B cell (primary cell): ENCODE data around the gene CLIC6. TPM values are rescaled to one million over a fixed set of nuclear protein-coding genes. Genes with fewer than 3 reads are reported as not detected.

Experiments used
- ATAC-seq: fragments of 200-7000 bp; cut with Tn5 transposase; one replicate; pipeline ENCODE4 v1.10.0; 2021; ENCODE audit warnings: low read depth, mild to moderate bottlenecking, moderate number of reproducible peaks, moderate library complexity
- CTCF ChIA-PET: fragments of 350-600 bp; sonication (Branson Sonifier 250); formaldehyde crosslinking; loops from one replicate; lab custom pipeline; 2021; ENCODE audit warnings: antibody characterized with exemption, inconsistent platforms; lab: Charles Lee
- POLR2A ChIA-PET: fragments of 350-600 bp; sonication (Branson Sonifier 250); formaldehyde crosslinking; loops from one replicate; lab custom pipeline; 2021; ENCODE audit warnings: antibody characterized with exemption; lab: Charles Lee
- DNase-seq: peaks from one replicate; pipeline ENCODE4 v3.0.0; 2013
- H2AFZ ChIP-seq: 2 replicates; pipeline ENCODE4 v1.6.1; 2012; ENCODE audit warnings: mild to moderate bottlenecking, low read depth, low read length; ENCODE audit not compliant: insufficient read depth, poor library complexity, severe bottlenecking
- H3K27ac ChIP-seq, 2 donors: 1 replicate in 1 of 2; 2 replicates in 1 of 2; pipeline ENCODE4 v1.5.1; 2012 to 2013; ENCODE audit warnings: low read length in 2 of 2, mild to moderate bottlenecking in 2 of 2, moderate library complexity in 1 of 2
- H3K27me3 ChIP-seq, 4 experiments: fragments of 200-600 bp in 1 of 4; sonication (generic) in 1 of 4; replicated peaks in 1 of 4; 1 replicate in 2 of 4; 2 replicates in 2 of 4; pipeline versions ENCODE4 v1.6.1 to v1.7.0; 2013 to 2016; ENCODE audit warnings: low read length in 3 of 4, mild to moderate bottlenecking in 2 of 4, mixed read lengths in 1 of 4, moderate library complexity in 1 of 4; ENCODE audit not compliant: insufficient read depth in 4 of 4, control insufficient read depth in 3 of 4; ENCODE audit errors: control extremely low read depth in 1 of 4
- H3K36me3 ChIP-seq, 2 experiments: replicated peaks in 1 of 2; 1 replicate in 1 of 2; 2 replicates in 1 of 2; pipeline versions ENCODE4 v1.6.1 to v1.7.1; 2013; ENCODE audit warnings: low read length in 1 of 2; ENCODE audit not compliant: insufficient read depth in 2 of 2, control insufficient read depth in 1 of 2; ENCODE audit errors: control extremely low read depth in 1 of 2, extremely low read depth in 1 of 2
- H3K4me1 ChIP-seq, 2 donors: fragments of 200-600 bp in 1 of 2; sonication (generic) in 1 of 2; 1 replicate in 1 of 2; 2 replicates in 1 of 2; pipeline versions ENCODE4 v1.5.1 to v1.6.1; 2013 to 2017; ENCODE audit warnings: low read length in 2 of 2; ENCODE audit not compliant: control insufficient read depth in 2 of 2, insufficient read depth in 2 of 2
- H3K4me2 ChIP-seq: replicated peaks from 2 replicates; pipeline ENCODE3; 2012; ENCODE audit warnings: mild to moderate bottlenecking, low read depth, low read length; ENCODE audit not compliant: poor library complexity, severe bottlenecking
- H3K4me3 ChIP-seq, 5 experiments: fragments of 200-600 bp in 1 of 5; sonication (generic) in 1 of 5; 1 replicate in 3 of 5; 2 replicates in 2 of 5; pipeline versions ENCODE4 v1.5.1 to v1.7.0; 2011 to 2016; ENCODE audit warnings: low read length in 4 of 5, mild to moderate bottlenecking in 4 of 5, low read depth in 2 of 5, control low read depth in 1 of 5, moderate library complexity in 1 of 5; ENCODE audit not compliant: insufficient read depth in 1 of 5; ENCODE audit errors: control extremely low read depth in 1 of 5, extremely low read depth in 1 of 5
- H3K79me2 ChIP-seq: fragments of 200-600 bp; sonication (generic); one replicate; pipeline ENCODE4 v1.6.0; 2016; ENCODE audit warnings: low read length; ENCODE audit not compliant: control insufficient read depth, insufficient read depth
- H3K9ac ChIP-seq: fragments of 200-600 bp; sonication (generic); 2 replicates; pipeline ENCODE4 v1.6.1; 2017; ENCODE audit warnings: mild to moderate bottlenecking, low read length, moderate library complexity
- H3K9me3 ChIP-seq, 3 donors: one replicate each; pipeline versions ENCODE4 v1.6.1 to v1.7.1; 2013; ENCODE audit warnings: low read length in 2 of 3; ENCODE audit not compliant: control insufficient read depth in 2 of 3, insufficient read depth in 1 of 3; ENCODE audit errors: control extremely low read depth in 1 of 3
- H4K20me1 ChIP-seq: 2 replicates; pipeline ENCODE4 v1.6.0; 2012; ENCODE audit warnings: mild to moderate bottlenecking, low read length; ENCODE audit not compliant: insufficient read depth, control insufficient read depth, poor library complexity, severe bottlenecking
- H3K27ac Mint-ChIP-seq: one replicate; pipeline ENCODE4 v1.8.0; 2021; ENCODE audit warnings: mixed read lengths
- H3K27me3 Mint-ChIP-seq: one replicate; pipeline ENCODE4 v1.8.0; 2021; ENCODE audit warnings: mixed read lengths
- H3K4me1 Mint-ChIP-seq: one replicate; pipeline ENCODE4 v1.8.0; 2021; ENCODE audit warnings: mixed read lengths
- H3K4me3 Mint-ChIP-seq: one replicate; pipeline ENCODE4 v1.8.0; 2021; ENCODE audit warnings: mixed read lengths
- H3K9me3 Mint-ChIP-seq: one replicate; pipeline ENCODE4 v1.8.0; 2022; ENCODE audit warnings: mixed read lengths; ENCODE audit not compliant: insufficient read depth
- CTCF ChIP-seq: fragments of 200-600 bp; IDR thresholded peaks from one replicate; pipeline ENCODE4 v1.8.0; 2022; ENCODE audit warnings: antibody characterized with exemption, mild to moderate bottlenecking
- EZH2 ChIP-seq: IDR thresholded peaks from 2 replicates; pipeline ENCODE4 v1.6.1; 2012; ENCODE audit warnings: borderline replicate concordance, low read depth, mild to moderate bottlenecking, moderate library complexity, low read length; ENCODE audit not compliant: insufficient read depth, poor library complexity, severe bottlenecking
- WGBS: methylation state at CpG from one replicate; pipeline ENCODE4 v1.1.5; 2013; ENCODE audit warnings: missing lambda C conversion rate; ENCODE audit not compliant: insufficient coverage; 5-methylcytosine and 5-hydroxymethylcytosine counted together
- intact Hi-C: fragments of 100-400 bp; cut with micrococcal nuclease; formaldehyde crosslinking; loops from one replicate; pipeline ENCODE4 v1.10.0; 2022
- polyA plus RNA-seq: library from polyadenylated mRNA; depleted of rRNA; stranded (reverse); fragments of >200 nt; gene quantifications from 2 replicates; pipeline ENCODE4 v1.2.3, GENCODE V29; 2012
- total RNA-seq, 2 donors: library from RNA; stranded (reverse); fragments of 120-200 nt in 1 of 2; gene quantifications; 1 replicate in 1 of 2; 2 replicates in 1 of 2; pipeline versions ENCODE4 v1.2.3 to v1.2.4, GENCODE V29; 2013 to 2022

Gene CLIC6
- total and polyA plus RNA-seq, 2 donors (not counting 1 experiment from before 2014, with no cell fraction given): 0.01 to 0.07 TPM

GRCh38 chr21:34766862-34767261 lies 98.1 kb downstream of the CLIC6 start:
- no peak overlapping the region for H3K4me3 Mint-ChIP-seq
- no peak for TF ChIP-seq CTCF
- TF ChIP-seq EZH2: no peak

More at GRCh38 chr21:34766862-34767261, 98.1 kb downstream of the CLIC6 start:
- ChIA-PET POLR2A (no interaction called here), CTCF (interaction anchor here (0.6 kb wide), 1 partner anchor 1159 kb away, joined by 5 read pairs; no protein-coding TSS in a partner anchor)
- Histone ChIP-seq H3K79me2 (no peaks in the 10 kb centered on the region), H3K4me3 (no peak overlapping the region), H2AFZ (no peak overlapping the region), H3K9me3 (peaks cover 0 to 4% (median 2%) of the 10 kb centered on the region in 3 donors), H3K27ac (no peak overlapping the region), H3K4me2 (no peak overlapping the region), H3K36me3 (no peaks in the 10 kb centered on the region), H3K27me3 (peaks cover 0 to 3% (median 0%) of the 10 kb centered on the region in 4 experiments), H4K20me1 (no peaks in the 10 kb centered on the region), H3K9ac (no peak overlapping the region), H3K4me1 (no peaks in the 10 kb centered on the region)
- Mint-ChIP-seq H3K4me1 (no peaks in the 10 kb centered on the region), H3K9me3 (peaks cover 2% of the 10 kb centered on the region), H3K27ac (no peak overlapping the region), H3K27me3 (peaks cover 3% of the 10 kb centered on the region)
- intact Hi-C loops: no loop called here
- DNase-seq (no peak), ATAC-seq (no peak)
- no CpG with 5 or more reads among the region's 3 CpGs for WGBS

Other genes starting within 250 kb of the CLIC6 start
- gene SMIM34, start 245.0 kb upstream of the CLIC6 start, total RNA-seq: not detected in 2 replicates
- gene SMIM34, start 245.0 kb upstream of the CLIC6 start, polyA plus RNA-seq: not detected in 2 replicates
- gene KCNE1, start 156.8 kb upstream of the CLIC6 start, total RNA-seq: 0.17 and 0.34 TPM in 2 replicates
- 0.10 TPM in 1 of 2 replicates, not detected in the other for gene KCNE1, start 156.8 kb upstream of the CLIC6 start, polyA plus RNA-seq
- 4.2 and 4.4 TPM in 2 replicates for gene RCAN1, start 53.9 kb upstream of the CLIC6 start, total RNA-seq
- 0.91 and 0.97 TPM in 2 replicates for gene RCAN1, start 53.9 kb upstream of the CLIC6 start, polyA plus RNA-seq